ENCODE data around the gene EXOC2.

EXOC2 gene

DNA sequence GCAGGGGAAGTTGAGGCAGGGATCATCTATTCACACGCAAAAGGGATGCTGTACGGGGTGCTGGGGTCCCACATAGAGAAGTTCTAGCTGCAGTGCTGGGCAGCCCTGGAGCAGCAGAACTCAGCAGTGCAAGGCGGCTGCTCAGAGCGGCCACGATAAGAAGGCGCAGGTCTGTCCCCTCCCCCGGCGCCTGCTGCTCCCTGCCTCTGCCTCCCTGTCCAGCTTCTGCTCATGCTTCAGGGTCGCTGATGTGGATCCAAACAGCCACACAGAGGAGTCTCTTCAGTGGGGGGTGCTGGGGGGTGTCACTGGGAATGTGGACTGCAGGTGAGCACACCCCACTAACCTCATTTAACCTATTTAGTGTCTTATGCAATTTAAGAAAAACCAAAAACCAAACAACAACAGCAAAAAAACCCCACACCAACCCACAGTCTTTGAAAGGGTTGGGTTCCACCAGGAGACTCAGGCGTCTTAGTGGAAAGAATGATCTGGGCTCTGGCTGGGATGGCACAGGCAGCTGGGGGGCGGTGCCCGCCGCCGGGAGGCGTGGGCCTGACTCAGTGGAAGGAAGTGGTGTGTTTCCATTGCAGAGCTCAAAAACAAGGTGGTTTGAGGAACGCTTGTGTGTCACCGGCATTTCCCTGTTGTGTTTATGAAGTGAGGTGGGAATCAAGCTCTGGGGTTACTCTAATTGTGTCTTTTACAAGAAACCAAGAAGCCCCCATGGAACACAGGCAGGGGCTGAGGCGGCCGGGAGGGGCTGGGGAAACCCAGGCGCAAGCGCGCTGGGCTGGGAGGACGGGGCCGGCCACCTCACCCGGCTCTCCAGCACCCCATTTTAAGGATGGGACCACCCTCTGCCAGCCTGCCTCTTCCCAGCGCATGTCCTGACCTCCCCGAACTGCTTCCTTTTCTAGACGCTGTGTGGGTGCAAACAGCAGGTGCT lies 246.2 kb downstream of the EXOC2 start:
- H3K27me3 ChIP-seq (replicated peaks; ENCODE audit: control insufficient read depth, insufficient read depth, low read length, poor library complexity, severe bottlenecking): no peaks in the 10 kb centered on the region

DNA sequence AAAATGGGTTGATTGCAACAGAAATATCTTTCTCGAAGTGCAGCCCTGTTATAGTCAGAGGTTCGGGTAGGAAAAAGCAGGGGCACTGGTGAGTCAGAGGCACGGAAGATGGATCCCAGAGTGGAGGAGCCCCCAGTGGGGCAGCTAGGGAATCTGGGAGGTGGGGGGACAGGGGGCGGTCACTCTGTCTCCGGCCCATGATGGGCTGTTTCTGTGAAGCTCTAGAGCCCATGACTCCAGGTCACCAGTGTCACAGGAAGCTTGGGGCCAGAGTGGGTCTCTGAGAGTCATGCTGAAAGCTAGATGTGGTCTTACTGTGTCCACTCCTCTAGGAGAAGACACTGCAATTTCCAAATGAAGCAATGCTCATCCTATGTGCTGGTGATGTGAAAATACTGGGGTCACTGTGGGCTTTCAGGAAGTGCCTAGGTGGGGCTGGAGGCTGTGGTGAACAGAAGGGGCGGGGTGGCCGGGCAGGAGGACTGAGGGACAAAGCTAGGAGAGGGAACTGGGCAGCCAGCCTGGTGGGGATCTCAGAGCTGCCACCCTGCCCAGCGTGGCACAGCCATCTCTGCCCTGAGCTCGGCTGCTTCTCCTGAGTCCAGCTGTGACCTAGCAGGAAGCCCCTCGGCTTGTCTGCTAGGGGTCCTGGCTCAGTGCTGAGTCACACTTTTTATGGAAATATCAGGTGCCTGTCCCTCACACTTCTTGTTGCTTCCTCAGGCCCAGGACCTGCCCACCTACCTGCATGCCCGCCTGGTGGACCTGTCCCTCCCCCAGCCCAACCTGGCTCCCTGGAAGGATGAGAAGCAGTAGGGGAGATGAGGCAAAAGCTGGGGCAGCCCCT lies 247.1 kb downstream of the EXOC2 start:
- H3K4me1 ChIP-seq (ENCODE audit: control insufficient read depth, insufficient read depth, low read length, poor library complexity, severe bottlenecking): peaks cover 39% of the 10 kb centered on the region
- H3K27ac ChIP-seq (ENCODE audit: insufficient read depth, low read length, poor library complexity, severe bottlenecking): peak overlapping the region; percentile 67
- no peaks in the 10 kb centered on the region for H3K27me3 ChIP-seq (replicated peaks; ENCODE audit: control insufficient read depth, insufficient read depth, low read length, poor library complexity, severe bottlenecking)

More for the DNA sequence above, 246.2 kb downstream of the EXOC2 start:
- peak overlapping the region; percentile 67 for H3K27ac ChIP-seq (ENCODE audit: insufficient read depth, low read length, poor library complexity, severe bottlenecking)
- no peaks in the 10 kb centered on the region for H3K9me3 ChIP-seq (ENCODE audit: control insufficient read depth, low read length)
- DNase-seq: peak; percentile 57 to 79 (median 70)
- no peaks in the 10 kb centered on the region for H3K36me3 ChIP-seq (ENCODE audit: control insufficient read depth, insufficient read depth, low read length)
- peak overlapping the region; percentile 49 for H3K4me3 ChIP-seq (ENCODE audit: insufficient read depth, low read depth, low read length, poor library complexity, severe bottlenecking)
- peaks cover 39% of the 10 kb centered on the region for H3K4me1 ChIP-seq (ENCODE audit: control insufficient read depth, insufficient read depth, low read length, poor library complexity, severe bottlenecking)

DNA sequence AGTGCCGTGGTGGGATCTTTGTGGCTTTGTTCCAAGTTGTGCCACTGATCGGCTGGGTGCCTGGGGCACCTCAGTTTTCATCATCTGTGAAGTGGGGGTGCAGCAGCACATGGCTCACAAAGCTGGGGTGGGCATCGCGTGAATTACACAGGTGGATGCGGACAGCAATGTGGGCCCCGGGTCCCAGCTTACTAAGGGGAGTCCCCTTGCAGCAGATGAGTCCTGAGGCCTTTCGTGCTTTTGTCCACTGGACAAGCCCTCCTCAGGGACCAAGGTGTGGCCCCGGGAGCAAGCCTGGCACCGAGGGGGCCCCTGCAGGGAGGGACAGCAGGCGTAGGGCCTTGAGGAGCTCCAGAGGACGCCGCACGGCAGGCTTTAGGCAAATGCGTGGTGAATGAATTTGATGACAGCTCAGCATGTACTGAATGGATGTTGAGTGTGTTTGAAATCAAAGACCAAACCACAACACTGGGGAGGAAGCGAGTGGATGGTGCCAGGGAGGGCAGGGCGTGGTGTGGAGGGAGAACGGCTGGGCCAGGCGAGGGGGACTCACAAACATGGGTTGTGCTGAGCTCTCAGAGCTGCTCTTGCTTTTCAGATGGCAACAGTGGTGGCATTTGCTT lies 248.2 kb downstream of the EXOC2 start:
- no peaks in the 10 kb centered on the region for H3K36me3 ChIP-seq (ENCODE audit: control insufficient read depth, insufficient read depth, low read length)
- peaks cover 39% of the 10 kb centered on the region for H3K4me1 ChIP-seq (ENCODE audit: control insufficient read depth, insufficient read depth, low read length, poor library complexity, severe bottlenecking)
- H3K4me3 ChIP-seq (ENCODE audit: insufficient read depth, low read depth, low read length, poor library complexity, severe bottlenecking): no peak overlapping the region
- H3K9me3 ChIP-seq (ENCODE audit: control insufficient read depth, low read length): no peaks in the 10 kb centered on the region
- H3K27me3 ChIP-seq (replicated peaks; ENCODE audit: control insufficient read depth, insufficient read depth, low read length, poor library complexity, severe bottlenecking): no peaks in the 10 kb centered on the region
- H3K27ac ChIP-seq (ENCODE audit: insufficient read depth, low read length, poor library complexity, severe bottlenecking): peak overlapping the region; percentile 67
- peak in 2 of 3 donors; percentile 24 to 49 for DNase-seq

More for the DNA sequence above, 247.1 kb downstream of the EXOC2 start:
- Histone ChIP-seq H3K36me3 (ENCODE audit: control insufficient read depth, insufficient read depth, low read length) (no peaks in the 10 kb centered on the region), H3K4me3 (ENCODE audit: insufficient read depth, low read depth, low read length, poor library complexity, severe bottlenecking) (no peak overlapping the region), H3K9me3 (ENCODE audit: control insufficient read depth, low read length) (no peaks in the 10 kb centered on the region)
- DNase-seq: no peak

DNA sequence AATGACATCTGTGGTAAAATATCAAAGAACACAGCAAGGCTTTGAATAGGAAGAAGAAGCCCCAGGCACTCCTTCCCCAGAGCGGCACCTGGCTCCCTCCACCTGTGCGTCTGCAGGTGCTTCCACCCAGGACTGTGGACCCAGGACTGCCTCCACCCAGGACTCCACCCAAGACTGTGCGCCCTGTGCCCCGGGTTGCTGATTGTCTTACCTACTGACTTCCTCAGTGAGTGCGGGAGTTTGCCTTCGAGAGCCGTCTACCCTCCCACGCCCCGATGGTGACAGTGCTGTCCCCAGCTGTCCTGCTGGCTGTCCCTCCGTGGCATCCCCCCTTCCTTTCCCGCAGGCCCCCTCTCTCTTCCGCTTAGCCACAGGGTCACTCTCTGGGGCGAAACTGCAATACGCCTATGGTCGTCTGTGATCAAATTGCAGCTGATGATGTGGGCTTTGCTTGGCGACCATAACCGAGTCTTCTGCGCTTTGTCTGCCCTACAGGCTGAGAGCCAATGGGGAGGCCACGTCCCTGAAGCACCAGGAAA lies 249.2 kb downstream of the EXOC2 start:
- H3K27me3 ChIP-seq (replicated peaks; ENCODE audit: control insufficient read depth, insufficient read depth, low read length, poor library complexity, severe bottlenecking): no peaks in the 10 kb centered on the region
- DNase-seq: no peak
- H3K27ac ChIP-seq (ENCODE audit: insufficient read depth, low read length, poor library complexity, severe bottlenecking): no peak overlapping the region
- H3K4me1 ChIP-seq (ENCODE audit: control insufficient read depth, insufficient read depth, low read length, poor library complexity, severe bottlenecking): peaks cover 39% of the 10 kb centered on the region
- no peak overlapping the region for H3K4me3 ChIP-seq (ENCODE audit: insufficient read depth, low read depth, low read length, poor library complexity, severe bottlenecking)
- no peaks in the 10 kb centered on the region for H3K9me3 ChIP-seq (ENCODE audit: control insufficient read depth, low read length)
- H3K36me3 ChIP-seq (ENCODE audit: control insufficient read depth, insufficient read depth, low read length): no peaks in the 10 kb centered on the region

DNA sequence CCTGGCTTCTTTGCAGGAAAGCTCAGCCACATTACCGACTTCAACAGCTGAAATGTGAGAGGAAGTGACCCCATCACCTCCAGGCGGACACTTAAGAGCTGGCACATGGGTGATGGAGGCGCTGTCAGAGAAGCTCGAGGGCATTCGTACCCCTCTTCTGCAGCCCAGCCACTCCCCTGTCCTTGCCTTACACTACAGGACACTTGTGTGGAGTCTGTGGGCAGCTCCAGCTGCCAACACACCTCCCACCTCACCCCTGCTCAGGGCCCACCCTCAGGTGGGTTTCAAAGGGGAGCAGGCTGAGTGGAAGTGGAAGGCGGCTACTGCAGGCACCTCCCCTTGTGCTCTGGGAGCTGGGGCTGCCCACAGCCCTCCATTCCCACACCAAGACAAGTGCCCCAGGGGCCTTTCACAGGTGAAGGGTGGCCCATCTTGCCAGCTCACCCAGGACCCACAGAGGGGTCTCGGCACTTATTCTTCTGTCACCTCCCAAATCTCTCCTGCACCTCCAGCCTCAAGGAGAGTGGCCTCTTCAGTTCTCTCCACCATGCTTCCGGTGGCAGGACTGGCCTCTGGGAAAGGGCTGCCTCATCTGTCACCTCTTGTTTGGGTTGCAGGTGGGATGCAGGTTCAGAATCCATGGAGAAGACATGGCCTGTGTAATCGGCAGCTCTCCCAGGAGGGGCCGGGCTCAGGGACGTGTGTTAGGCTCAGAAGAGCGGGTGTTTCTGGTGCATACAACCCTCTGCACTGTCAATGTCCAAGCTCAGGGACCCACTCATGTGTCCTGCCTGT lies 251.6 kb downstream of the EXOC2 start:
- Histone ChIP-seq H3K27me3 (replicated peaks; ENCODE audit: control insufficient read depth, insufficient read depth, low read length, poor library complexity, severe bottlenecking) (no peaks in the 10 kb centered on the region), H3K4me1 (ENCODE audit: control insufficient read depth, insufficient read depth, low read length, poor library complexity, severe bottlenecking) (peaks cover 19% of the 10 kb centered on the region), H3K9me3 (ENCODE audit: control insufficient read depth, low read length) (no peaks in the 10 kb centered on the region), H3K27ac (ENCODE audit: insufficient read depth, low read length, poor library complexity, severe bottlenecking) (no peak overlapping the region), H3K4me3 (ENCODE audit: insufficient read depth, low read depth, low read length, poor library complexity, severe bottlenecking) (no peak overlapping the region), H3K36me3 (ENCODE audit: control insufficient read depth, insufficient read depth, low read length) (no peaks in the 10 kb centered on the region)
- no peak for DNase-seq

DNA sequence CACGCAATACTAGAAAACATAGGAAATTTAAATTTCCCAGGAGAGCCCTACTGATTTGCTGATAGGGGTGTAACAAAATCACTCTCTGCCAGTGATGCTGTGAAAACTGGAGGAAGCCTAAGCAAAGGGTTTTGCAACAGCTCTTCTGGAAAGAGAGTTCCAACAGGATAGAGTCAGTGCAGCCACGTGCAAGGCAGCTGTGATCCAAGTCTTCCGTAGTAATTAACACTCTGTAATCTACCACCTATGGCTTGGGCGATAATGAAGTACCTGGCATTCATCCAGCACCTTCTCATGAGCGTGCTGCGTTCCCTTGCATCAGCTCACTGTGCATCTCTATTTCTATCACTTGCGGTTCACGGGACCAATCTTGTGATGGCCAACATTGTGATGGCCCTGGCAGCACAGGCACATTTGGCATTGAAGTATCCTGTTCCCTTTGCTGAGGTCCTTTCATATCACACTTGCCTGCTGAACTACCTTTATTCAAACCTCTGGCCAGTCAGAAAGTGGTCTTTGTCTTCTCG lies 253.2 kb downstream of the EXOC2 start:
- no peak overlapping the region for H3K4me3 ChIP-seq (ENCODE audit: insufficient read depth, low read depth, low read length, poor library complexity, severe bottlenecking)
- no peak overlapping the region for H3K27ac ChIP-seq (ENCODE audit: insufficient read depth, low read length, poor library complexity, severe bottlenecking)
- no peaks in the 10 kb centered on the region for H3K27me3 ChIP-seq (replicated peaks; ENCODE audit: control insufficient read depth, insufficient read depth, low read length, poor library complexity, severe bottlenecking)
- peaks cover 7% of the 10 kb centered on the region for H3K4me1 ChIP-seq (ENCODE audit: control insufficient read depth, insufficient read depth, low read length, poor library complexity, severe bottlenecking)
- no peak for DNase-seq
- H3K9me3 ChIP-seq (ENCODE audit: control insufficient read depth, low read length): no peaks in the 10 kb centered on the region
- no peaks in the 10 kb centered on the region for H3K36me3 ChIP-seq (ENCODE audit: control insufficient read depth, insufficient read depth, low read length)

DNA sequence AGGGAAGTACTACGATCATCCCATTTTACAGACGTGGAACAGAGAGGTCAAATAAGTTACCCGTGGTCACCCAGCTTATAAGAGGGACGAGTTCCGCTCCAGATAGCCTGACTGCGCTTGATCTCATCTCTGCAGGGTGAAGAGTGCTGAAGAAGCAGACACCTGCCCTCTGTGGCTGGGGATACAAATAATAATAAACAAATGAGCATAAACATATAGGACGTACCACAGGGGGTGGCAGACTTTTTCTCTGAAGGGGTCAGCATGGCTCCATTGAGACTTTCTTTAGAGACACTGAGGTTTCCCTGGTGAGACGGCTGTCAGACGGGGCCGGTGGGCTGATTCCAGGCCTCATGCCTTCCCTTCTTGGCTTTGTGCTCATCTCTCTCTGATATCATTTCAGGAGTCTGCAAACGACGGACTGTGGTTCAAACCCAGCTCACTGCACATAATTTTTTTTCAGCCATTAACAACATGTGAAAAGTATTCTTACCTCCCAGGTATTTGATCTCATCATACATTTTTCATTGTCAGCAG lies 254.2 kb downstream of the EXOC2 start:
- H3K27ac ChIP-seq (ENCODE audit: insufficient read depth, low read length, poor library complexity, severe bottlenecking): no peak overlapping the region
- DNase-seq: no peak
- no peak overlapping the region for H3K4me3 ChIP-seq (ENCODE audit: insufficient read depth, low read depth, low read length, poor library complexity, severe bottlenecking)
- H3K4me1 ChIP-seq (ENCODE audit: control insufficient read depth, insufficient read depth, low read length, poor library complexity, severe bottlenecking): peaks cover 5% of the 10 kb centered on the region
- no peaks in the 10 kb centered on the region for H3K9me3 ChIP-seq (ENCODE audit: control insufficient read depth, low read length)
- H3K27me3 ChIP-seq (replicated peaks; ENCODE audit: control insufficient read depth, insufficient read depth, low read length, poor library complexity, severe bottlenecking): no peaks in the 10 kb centered on the region
- no peaks in the 10 kb centered on the region for H3K36me3 ChIP-seq (ENCODE audit: control insufficient read depth, insufficient read depth, low read length)

DNA sequence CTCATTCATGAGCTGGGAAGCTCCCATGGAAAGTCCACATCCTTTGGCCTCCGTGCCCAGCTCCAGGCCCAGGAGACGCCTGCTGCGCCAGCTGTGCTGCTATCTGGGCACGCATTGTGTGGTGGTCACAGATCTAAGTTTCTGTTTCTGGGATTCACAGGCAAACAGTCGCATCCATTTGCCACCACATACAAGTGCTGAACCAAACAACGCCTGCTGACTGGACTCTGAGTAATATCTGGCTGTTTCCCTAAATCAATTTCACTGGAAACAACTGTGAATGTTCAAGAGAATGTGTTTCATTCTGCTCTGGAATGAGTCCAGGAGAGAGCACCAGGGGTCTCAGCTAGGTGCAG lies 255.9 kb downstream of the EXOC2 start:
- Histone ChIP-seq H3K4me3 (ENCODE audit: insufficient read depth, low read depth, low read length, poor library complexity, severe bottlenecking) (no peak overlapping the region), H3K36me3 (ENCODE audit: control insufficient read depth, insufficient read depth, low read length) (no peaks in the 10 kb centered on the region), H3K27ac (ENCODE audit: insufficient read depth, low read length, poor library complexity, severe bottlenecking) (no peak overlapping the region), H3K4me1 (ENCODE audit: control insufficient read depth, insufficient read depth, low read length, poor library complexity, severe bottlenecking) (peaks cover 5% of the 10 kb centered on the region), H3K9me3 (ENCODE audit: control insufficient read depth, low read length) (no peaks in the 10 kb centered on the region), H3K27me3 (replicated peaks; ENCODE audit: control insufficient read depth, insufficient read depth, low read length, poor library complexity, severe bottlenecking) (no peaks in the 10 kb centered on the region)
- no peak for DNase-seq
